ENCODE data around the gene ZNF544. TPM values are rescaled to one million over a fixed set of nuclear protein-coding genes. Genes with fewer than 3 reads are reported as not detected.

The ZNF544 gene
- polyA plus RNA-seq (2012; ENCODE audit: missing spikeins): 39.6 TPM

DNA sequence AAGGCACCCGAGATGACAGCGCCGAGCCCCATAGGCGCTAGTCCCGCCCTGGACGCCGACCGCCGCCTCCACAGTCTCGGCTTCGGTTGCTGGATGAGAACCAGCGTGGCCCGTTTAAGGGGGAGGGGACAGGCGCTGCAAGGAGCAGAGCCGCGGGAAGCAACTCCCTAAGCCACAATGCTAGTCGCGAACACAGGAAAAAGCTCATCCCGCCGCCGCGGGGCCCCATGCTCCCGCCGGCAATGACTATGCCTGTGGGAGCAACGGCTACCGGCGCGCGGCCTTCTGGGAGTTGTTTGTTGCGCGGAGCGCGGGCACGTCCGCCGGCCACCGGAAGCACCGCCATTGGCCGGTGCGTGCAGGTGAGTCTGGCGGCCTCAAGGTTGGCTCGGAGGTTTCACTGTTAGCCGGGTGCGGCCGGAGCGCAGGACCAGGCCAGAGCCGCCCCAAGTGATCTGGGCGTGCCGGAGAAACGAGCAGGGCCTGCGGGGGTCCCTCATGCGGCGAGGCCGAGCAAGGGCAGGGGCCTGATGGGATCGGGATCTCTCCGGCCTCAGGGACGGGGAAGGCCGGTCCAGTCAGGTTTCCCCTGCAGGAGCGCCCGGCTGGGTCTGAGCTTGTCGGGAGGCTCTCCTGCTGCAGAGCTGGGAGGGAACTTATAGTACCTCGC is at the start of gene ZNF544:
TSS of gene ZNF544 (plus strand) at position 330 of the 670 bp plus-strand sequence. CDS start 15,110 bp downstream, outside the sequence.
- TF ChIP-seq POLR2A (IDR thresholded peaks at IDR 0.05; ENCODE audit: low read depth, low read length) (peak; percentile 89), POLR2AphosphoS5 (IDR thresholded peaks at IDR 0.05; ENCODE audit: low read depth, low read length) (peak; percentile 81), TAF1 (IDR thresholded peaks at IDR 0.05; ENCODE audit: borderline replicate concordance, low read depth, low read length) (peak; percentile 80; the same call in 1 of the 2 replicates)
- FAIRE-seq: peak; percentile 93

DNA sequence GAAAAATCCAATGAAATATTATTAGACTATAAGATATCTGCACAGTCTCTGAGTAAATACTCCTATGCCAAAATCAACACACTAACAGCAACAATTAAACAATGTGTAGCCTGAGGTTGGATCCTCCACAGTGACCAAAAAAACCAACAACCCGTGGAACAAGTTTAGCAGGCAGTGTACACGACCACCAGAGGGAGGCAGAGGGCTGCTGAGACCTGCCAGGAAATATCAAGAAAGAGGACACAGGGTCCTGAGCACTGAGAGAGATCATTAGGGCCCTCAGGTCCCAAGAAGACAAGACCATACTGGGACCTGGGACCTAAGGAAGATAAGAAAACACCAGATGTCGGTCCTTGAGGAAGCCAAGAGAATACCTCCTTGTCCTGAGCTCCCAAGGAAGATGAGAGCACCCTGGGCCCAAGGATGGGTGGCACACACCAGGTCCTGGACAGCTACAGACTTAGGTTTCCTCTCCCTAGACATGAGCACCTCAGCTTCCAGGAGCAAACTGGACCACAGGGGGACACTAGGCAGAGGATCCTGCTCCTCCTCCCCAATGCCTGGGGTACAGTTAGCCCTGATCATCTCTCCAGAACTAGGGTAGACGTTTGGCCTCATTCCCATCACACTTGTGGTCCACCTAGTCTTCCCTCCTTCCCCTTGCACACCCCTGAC is 46.7 kb upstream of the ZNF544 start:
- no peak for DNase-seq (ENCODE audit: insufficient read length)

More for the DNA sequence above, at the start of gene ZNF544:
- peak; percentile 79 for DNase-seq (ENCODE audit: insufficient read length)

DNA sequence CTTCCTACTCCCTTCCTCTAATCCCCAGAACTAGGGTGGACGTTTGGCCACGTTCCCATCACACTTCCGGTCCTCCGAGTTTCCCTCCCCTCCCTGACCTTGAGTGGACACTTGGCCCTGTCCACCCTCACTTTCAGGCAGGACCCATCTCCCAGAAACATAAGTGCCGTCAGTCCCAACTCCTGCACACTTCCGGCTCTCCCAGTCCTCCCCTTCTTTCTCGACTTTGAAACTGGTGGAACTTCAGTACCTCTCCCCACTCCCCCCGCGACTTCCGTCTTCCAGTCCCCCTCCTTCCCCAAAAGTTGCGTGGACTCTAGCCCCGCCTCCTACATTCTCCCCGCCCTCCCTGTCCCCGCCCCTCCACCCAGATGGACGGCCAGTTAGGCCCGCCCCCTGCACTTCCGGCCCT is 46.1 kb upstream of the ZNF544 start:
- TF ChIP-seq POLR2AphosphoS5 (IDR thresholded peaks at IDR 0.05; ENCODE audit: low read depth, low read length) (no peak), POLR2A (IDR thresholded peaks at IDR 0.05; ENCODE audit: low read depth, low read length) (no peak), TAF1 (IDR thresholded peaks at IDR 0.05; ENCODE audit: borderline replicate concordance, low read depth, low read length) (no peak)
- FAIRE-seq (no peak), DNase-seq (ENCODE audit: insufficient read length) (peak; percentile 83)

More for the DNA sequence above, 46.7 kb upstream of the ZNF544 start:
- FAIRE-seq: peak; percentile 56
- TF ChIP-seq POLR2A (IDR thresholded peaks at IDR 0.05; ENCODE audit: low read depth, low read length) (no peak), POLR2AphosphoS5 (IDR thresholded peaks at IDR 0.05; ENCODE audit: low read depth, low read length) (no peak), TAF1 (IDR thresholded peaks at IDR 0.05; ENCODE audit: borderline replicate concordance, low read depth, low read length) (no peak)

DNA sequence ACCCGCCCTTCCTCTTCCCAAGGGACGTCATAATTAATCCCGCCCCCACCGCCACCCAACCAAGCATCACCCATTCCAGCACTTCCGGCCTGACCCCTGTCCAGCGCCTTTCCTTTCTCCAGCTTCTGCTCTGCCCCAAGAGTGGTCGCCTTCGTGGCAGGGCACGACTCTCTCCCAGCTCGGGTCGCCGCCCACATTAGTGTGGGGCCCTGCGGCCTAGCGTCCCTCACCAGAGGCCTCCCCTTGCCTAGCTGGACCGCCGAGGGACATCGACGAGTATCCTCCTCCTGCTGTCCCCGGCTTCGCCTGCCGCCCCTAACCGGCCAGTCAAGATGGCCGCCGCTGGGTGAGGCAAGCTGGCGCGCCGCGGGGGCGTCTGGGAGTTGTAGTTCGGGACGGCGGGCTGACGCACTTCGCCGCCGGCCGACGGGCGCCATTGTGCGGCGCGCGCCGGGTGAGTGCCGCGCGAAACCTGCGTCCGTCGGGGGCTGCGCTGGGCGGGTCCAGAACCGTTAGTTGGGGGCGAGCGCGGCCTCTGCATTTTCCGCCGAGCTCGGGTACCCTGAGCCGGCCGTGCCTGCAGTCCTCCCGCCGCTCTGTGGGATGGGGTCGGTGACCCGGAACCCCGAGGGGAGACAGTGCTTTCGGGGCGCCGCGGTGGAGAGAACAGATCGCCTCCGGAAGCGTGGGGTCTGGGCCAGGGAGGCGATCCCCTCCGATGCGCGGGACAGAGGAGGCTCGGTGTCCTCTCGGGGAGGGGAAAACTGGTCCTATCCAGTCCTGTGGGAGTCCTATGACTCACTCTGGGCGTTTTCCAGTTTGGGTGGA is 45.5 kb upstream of the ZNF544 start, which contains the start of gene ZNF274:
TSS of gene ZNF274 (plus strand) at position 73 of the 828 bp plus-strand sequence. CDS start 905 bp downstream, outside the sequence.
- peak; percentile 99 for FAIRE-seq
- TF ChIP-seq POLR2AphosphoS5 (IDR thresholded peaks at IDR 0.05; ENCODE audit: low read depth, low read length) (peak; percentile 74; the same call in 1 of the 2 replicates), POLR2A (IDR thresholded peaks at IDR 0.05; ENCODE audit: low read depth, low read length) (peak; percentile 90), TAF1 (IDR thresholded peaks at IDR 0.05; ENCODE audit: borderline replicate concordance, low read depth, low read length) (0 out of 2 replicates have a peak, but pooled peaks have one; percentile 24)
- peak; percentile 94 for DNase-seq (ENCODE audit: insufficient read length)

DNA sequence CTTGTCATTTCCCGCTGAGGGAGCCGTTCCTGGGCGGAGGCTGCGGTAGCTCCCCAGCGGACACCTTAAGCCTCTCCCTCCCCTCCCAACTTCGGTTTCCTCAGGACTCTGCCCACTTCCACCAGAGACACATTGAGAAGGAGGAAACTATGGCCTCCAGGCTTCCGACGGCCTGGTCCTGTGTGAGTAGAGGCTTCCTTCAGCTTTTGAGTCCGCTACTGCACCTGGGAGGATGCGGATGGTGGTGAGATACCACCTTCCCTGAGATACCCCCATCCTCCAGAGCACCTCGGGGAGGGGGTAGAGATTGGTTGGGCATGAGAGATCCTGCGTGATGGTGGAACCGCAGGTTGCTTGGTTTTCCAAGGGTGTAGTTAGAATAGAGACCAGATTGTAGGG is 44.9 kb upstream of the ZNF544 start:
- TF ChIP-seq POLR2AphosphoS5 (IDR thresholded peaks at IDR 0.05; ENCODE audit: low read depth, low read length) (no peak), POLR2A (IDR thresholded peaks at IDR 0.05; ENCODE audit: low read depth, low read length) (no peak), TAF1 (IDR thresholded peaks at IDR 0.05; ENCODE audit: borderline replicate concordance, low read depth, low read length) (no peak)
- no peak for FAIRE-seq
- DNase-seq (ENCODE audit: insufficient read length): no peak

DNA sequence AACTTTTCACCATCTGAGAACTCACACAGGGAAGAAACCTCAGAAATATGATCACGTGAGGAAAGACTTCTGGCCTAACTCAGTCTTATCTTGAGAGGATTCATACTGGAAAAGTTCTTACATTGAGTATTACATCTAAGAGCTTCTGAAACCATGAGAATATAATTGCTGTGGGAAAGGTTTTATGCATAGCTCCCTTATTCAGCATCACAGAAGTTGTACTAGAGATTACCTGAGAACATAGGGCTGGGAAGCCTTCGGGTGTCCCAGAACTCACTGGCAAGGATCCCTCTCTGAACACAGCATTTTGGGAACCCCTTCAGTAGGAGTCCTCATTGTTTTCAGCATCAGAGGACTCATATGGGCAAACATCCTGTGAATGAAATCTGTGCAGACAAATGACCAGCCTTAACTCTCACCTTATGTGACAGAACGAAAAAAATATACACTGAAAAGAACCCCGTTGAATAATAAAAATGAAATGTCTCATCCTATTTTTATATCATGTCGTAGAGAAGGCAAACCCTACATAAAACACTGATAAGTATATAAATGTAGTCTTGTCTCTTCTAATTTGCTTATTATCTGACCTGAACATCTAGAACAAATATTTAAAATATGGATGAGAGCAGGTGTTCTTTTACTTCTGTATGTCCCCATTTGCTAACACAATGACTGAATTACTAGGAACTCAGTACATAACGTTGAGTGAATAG is 31.7 kb upstream of the ZNF544 start:
- no peak for TF ChIP-seq TAF1 (IDR thresholded peaks at IDR 0.05; ENCODE audit: borderline replicate concordance, low read depth, low read length)
- no peak for TF ChIP-seq POLR2A (IDR thresholded peaks at IDR 0.05; ENCODE audit: low read depth, low read length)
- no peak for TF ChIP-seq POLR2AphosphoS5 (IDR thresholded peaks at IDR 0.05; ENCODE audit: low read depth, low read length)
- FAIRE-seq: no peak
- no peak for DNase-seq (ENCODE audit: insufficient read length)

DNA sequence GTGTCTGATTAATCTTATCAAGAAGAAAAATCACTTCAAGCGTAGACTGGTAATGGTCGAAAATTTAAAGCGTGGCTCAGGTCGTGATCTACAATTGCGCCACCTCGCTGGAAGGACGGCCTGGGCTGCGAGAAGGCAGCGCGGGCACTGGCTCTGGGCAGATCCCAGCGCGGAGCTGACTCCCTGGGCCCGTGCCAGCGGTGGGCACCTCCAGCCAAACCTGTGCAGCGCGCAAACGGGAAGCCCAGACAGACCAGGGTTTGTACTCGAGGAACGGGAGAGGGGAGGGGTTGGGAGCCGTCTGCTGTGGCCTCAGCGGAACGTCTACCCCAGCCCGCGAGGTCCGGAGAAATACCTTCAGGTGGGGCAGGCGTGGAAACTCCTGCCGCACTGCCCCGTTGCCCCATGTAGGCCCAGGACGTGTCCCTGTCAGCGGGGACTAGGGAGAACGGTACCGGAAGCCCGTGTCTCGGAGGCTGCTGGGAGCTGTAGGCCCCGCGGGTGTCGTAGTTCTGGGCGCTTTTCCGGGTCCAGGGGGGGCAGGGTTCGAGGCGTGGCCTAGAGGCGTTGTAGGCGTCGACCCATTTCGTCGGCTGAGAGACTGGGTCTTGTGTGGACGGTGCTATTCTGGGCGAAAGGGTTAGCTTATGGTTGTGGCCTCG is 24.8 kb upstream of the ZNF544 start:
- FAIRE-seq (no peak), DNase-seq (ENCODE audit: insufficient read length) (no peak)
- TF ChIP-seq TAF1 (IDR thresholded peaks at IDR 0.05; ENCODE audit: borderline replicate concordance, low read depth, low read length) (no peak), POLR2A (IDR thresholded peaks at IDR 0.05; ENCODE audit: low read depth, low read length) (no peak), POLR2AphosphoS5 (IDR thresholded peaks at IDR 0.05; ENCODE audit: low read depth, low read length) (no peak)

DNA sequence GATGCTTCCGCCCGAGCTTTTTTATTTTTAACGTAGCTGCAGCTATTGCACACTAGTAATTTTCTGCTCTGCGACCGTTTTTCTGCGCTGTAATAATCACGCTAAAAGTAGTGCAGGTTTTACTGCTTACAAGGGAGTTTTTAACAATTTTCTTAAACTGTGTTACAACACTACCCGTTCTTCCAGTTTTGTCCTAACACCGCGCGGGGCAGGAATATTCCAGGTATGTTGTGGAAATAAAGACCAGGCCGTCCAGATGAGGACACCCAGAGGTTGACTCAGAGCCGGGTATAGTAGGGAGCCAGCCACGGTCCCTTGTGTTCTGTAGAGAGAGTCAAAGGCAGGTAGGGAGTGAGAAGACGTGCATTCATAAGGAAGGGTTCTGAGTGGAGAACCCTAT is 24.1 kb upstream of the ZNF544 start:
- no peak for FAIRE-seq
- TF ChIP-seq POLR2AphosphoS5 (IDR thresholded peaks at IDR 0.05; ENCODE audit: low read depth, low read length): no peak
- TF ChIP-seq TAF1 (IDR thresholded peaks at IDR 0.05; ENCODE audit: borderline replicate concordance, low read depth, low read length): no peak
- no peak for TF ChIP-seq POLR2A (IDR thresholded peaks at IDR 0.05; ENCODE audit: low read depth, low read length)
- no peak for DNase-seq (ENCODE audit: insufficient read length)

DNA sequence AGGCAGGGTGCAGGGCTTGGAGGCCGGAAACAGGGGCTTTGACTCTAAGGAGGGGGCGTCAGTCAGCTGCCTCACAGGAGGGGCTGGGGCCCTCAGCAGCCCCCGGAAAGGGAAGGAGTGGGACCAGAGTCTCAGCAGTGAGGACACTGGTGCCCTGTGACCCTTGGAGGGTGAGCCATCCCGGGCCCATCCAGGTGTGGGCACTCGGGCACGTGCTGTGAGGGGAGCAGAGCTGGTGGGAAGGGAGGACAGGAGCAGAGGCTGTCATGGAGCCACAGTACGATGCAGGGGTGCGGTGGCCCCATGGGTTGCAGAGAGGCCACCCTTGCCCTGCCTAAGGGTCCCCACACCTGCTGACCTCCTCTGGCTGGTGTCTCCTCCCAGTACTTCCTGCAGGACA is 19.1 kb upstream of the ZNF544 start:
- no peak for TF ChIP-seq POLR2AphosphoS5 (IDR thresholded peaks at IDR 0.05; ENCODE audit: low read depth, low read length)
- TF ChIP-seq TAF1 (IDR thresholded peaks at IDR 0.05; ENCODE audit: borderline replicate concordance, low read depth, low read length): no peak
- no peak for FAIRE-seq
- DNase-seq (ENCODE audit: insufficient read length): no peak

Measured in GM12892 (cell line).